Measurements from ENCODE around the gene TMEM39B.
"Not testable (repeated sequence)": the region's sequence is repeated elsewhere in the genome, so short reads cannot be mapped to it uniquely, and the experiment has no call there.

The TMEM39B gene

GRCh38 chr1:32071758-32072621, 749 bp upstream of the TMEM39B start:
- peak; percentile 62 for DNase-seq

- DNase-seq, result peak; percentile 81
Observed at GRCh38 chr1:32073299-32074229, 825 bp downstream of the TMEM39B start.

- no peak for DNase-seq
Observed at GRCh38 chr1:32074841-32075240, 2.1 kb downstream of the TMEM39B start.

GRCh38 chr1:32077451-32077850, 4.7 kb downstream of the TMEM39B start:
- no peak for DNase-seq

GRCh38 chr1:32082022-32082421, 9.3 kb downstream of the TMEM39B start:
- DNase-seq, result no peak

DNA sequence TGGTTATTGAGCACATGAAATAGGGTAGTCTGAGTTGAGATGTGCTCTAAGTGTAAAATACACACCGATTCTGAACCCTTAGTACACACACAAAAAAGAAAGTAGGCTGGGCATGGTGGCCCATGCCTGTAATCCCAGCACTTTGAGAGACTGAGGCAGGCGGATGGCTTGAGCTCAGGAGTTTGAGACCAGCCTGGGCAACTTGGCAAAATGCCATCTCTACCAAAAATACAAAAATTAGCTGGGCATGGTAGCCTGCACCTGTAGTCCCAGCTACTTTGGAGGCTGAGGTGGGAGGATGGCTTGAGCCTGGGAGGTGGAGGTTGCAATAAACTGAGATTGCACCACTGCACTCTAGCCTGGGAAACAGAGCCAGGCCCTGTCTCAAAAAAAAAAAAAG, 13.6 kb downstream of the TMEM39B start:
- DNase-seq, result not testable (repeated sequence)

DNA sequence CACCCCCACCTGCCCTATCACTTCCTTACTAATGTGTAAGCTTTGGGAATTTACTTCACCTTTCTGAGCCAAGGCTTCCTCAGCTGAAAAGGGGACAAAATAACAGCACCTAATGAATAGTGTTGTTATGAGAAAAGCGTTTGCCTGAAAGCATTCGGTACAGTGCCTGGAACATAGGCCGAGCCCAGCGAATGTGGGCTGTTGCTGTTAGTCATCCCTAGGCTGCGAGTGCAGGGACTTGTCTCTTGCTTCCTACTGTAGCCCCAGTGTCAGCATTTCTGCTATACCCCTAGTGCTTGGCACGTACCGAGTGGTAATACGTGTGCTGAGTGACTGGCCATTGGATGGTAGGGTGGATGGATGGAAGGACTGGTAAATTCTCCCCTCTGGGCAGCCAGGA, 18.4 kb downstream of the TMEM39B start:
- no peak for DNase-seq

DNA sequence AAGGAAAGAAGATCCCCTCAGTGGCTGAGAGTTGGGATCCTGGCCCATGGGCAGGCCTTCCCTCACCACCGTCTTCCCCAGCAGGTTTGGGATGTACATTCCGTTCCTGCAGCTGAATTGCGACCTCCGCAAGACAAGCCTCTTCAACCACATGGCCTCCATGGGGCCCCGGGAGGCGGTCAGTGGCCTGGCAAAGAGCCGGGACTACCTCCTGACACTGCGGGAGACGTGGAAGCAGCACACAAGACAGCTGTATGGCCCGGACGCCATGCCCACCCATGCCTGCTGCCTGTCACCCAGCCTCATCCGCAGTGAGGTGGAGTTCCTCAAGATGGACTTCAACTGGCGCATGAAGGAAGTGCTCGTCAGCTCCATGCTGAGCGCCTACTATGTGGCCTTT, 18.9 kb downstream of the TMEM39B start:
- no peak for DNase-seq

DNA sequence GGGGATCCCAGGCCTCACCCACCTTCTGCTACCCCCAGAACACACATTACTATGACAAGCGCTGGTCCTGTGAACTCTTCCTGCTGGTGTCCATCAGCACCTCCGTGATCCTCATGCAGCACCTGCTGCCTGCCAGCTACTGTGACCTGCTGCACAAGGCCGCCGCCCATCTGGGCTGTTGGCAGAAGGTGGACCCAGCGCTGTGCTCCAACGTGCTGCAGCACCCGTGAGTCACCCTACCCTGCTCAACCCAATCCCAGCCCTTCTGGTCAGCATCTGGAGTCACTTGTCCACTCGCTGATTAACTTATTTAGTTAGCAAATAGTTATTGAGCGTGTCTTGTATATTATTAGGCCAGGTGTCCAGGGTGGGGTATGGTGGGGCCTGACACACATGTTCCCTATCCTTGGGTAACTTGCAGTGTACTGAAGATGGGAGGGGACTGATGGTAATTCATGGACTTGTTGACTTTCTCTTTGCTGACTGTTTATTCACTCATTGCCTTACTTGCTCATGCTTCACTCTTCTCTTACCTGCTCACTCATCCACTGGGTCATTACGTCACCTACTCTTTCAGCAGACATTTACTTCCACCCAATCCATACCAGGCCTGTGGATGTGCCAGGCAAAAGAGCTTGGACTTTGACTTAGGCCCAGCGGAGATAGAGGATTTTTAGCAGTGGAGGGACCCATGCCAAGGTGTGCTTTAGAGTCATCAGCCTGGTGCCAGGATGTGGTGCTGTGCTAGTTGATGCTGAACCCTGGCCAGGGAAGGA, 22.2 kb downstream of the TMEM39B start:
- no peak for DNase-seq

DNA sequence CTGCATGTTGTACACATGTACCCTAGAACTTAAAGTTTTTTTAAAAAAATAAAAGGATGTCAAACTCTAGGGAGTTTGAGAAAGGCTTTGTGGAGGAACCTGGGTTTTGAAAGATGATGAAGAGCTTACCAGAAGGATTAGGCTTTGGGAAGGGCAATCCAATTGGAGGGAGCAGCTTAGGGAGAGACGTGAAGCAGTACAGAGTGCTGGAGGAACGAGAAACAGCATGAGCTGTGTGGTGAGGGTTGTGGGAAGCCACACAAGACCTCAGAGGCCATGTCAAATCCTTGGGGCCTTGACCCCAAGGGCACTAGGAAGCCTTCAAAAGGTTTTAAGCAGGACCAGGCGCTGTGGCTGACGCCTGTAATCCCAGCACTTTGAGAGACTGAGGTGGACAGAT, 26.7 kb downstream of the TMEM39B start:
- DNase-seq, result no peak

GRCh38 chr1:32100359-32100758, 27.6 kb downstream of the TMEM39B start:
- DNase-seq, result no peak

- peak; percentile 6 for DNase-seq
Observed at GRCh38 chr1:32100807-32101708, 28.3 kb downstream of the TMEM39B start.

GRCh38 chr1:32104127-32104526, 31.4 kb downstream of the TMEM39B start:
- no peak for DNase-seq

- DNase-seq, result no peak
Observed at GRCh38 chr1:32105338-32105737, 32.6 kb downstream of the TMEM39B start.

DNA sequence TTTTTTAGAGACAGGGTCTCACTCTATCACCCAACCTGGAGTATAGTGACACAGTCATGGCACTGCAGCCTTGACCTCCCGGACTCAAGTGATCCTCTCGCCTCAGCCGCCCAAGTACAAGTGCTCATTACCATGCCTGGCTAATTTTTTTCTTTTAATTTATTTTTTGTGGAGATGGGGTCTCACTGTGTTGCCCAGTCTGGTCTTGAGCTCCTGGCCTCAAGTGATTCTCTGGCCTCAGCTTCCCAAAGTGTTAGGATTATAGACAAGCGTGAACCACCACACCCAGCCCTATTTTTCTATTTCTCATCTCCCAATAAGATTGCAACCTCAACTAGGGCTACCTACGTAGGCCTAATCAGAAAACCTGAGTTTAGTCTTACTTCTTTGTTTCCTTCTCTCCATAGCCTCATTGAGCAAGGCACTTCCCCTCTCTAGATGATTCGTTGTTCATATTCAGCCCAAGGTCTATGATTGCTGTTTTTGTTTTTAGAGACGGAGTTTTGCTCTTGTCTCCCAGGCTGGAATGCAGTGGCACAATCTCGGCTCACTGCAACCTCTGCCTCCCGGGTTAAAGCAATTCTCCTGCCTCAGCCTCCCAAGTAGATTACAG, 34.0 kb downstream of the TMEM39B start:
- no peak for DNase-seq

DNA sequence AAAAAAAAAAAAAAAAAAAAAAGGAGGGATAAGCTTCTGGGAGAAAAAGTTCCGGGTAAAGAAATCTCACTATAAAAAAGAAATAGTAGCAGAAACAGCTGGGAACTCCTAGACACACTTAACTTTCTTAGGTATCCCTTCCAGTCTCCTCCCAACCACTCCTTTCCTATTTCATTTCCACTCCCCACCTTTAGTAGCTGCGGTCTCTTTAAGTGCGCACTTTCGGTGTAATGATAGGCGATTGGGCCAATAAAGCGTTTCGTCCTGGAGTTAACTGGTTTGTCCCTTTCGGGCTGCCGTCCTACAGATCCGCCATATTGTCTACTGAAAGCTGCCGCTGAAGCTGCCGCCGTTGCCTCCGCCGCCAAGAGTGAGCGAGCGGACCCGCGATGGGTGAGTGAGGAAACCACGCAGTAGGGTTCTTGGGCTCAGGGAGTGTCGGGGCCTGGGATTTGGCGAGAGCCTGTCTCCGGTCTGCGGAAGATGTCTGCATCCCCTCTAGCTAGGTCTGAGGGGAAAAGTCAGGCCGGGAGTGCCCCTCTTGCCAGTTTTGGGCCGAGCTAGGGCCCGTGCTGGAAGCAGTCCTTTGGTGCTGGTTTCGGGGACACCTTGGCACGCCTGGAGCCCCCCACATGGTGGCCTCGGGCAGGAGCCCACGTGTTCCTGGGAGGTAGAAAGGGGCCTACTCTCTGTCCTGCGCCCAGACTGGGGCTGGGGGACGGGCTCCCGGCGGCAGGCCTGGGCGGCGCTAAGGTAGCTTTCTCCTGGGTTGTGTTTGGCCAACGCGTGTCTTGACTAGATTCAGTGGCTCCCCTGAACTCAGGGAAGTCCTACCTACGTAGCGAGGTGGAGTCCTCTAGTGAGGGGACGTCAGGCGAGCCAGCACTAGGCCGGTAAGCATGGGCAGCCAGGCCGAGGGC, 35.3 kb downstream of the TMEM39B start, which contains the start of gene KPNA6:
KPNA6 (plus strand) TSS at position 315 of the 920 bp plus-strand sequence; CDS start at position 390, 75 bp downstream.
- DNase-seq, result peak; percentile 96

DNA sequence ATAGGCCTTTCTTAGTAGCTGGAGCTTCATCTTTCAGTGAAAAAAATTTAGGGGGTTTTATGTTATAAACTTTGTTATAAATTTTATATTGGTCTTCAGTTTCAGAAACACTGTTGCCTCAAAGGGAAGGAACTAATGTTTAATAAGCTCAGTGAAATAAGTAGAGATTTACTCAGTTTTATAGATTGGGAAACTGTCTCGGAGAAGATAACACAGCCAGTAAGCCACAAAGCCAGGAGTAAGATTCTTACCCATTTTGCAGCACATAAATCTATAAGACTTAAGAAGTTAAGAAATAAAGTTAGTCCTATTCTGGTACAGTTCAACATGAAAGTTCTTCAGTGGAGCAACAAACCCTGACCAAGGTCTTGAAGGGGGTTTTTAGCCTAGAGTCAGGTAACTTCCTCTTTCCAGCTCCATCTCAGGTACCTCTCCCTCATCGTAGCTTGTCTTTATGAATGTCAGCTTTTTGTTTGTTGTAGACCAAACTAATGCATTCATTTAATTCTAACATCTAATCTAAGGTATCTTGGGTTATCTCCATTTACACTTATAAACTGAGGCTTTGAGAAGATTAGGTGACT, 38.4 kb downstream of the TMEM39B start:
- no peak for DNase-seq

DNA sequence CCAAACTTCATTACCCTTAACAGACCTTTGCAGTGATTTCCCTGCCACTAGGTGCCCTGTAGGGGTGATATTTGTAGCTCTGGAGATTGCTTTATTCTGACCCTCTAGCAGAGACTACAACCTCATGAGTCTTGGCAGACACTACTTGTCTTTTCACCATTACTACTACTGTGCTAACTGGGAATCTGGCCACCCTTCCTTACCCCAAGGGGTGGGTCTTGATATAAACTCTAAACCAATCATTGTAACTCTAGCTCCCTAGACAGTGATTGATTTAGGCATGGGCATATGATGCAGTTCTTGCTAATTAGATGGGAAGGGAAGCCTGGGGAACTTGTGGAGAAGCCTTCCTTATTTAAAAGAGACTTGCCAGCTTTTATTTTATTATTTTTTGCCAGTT, 39.0 kb downstream of the TMEM39B start:
- DNase-seq, result no peak

DNA sequence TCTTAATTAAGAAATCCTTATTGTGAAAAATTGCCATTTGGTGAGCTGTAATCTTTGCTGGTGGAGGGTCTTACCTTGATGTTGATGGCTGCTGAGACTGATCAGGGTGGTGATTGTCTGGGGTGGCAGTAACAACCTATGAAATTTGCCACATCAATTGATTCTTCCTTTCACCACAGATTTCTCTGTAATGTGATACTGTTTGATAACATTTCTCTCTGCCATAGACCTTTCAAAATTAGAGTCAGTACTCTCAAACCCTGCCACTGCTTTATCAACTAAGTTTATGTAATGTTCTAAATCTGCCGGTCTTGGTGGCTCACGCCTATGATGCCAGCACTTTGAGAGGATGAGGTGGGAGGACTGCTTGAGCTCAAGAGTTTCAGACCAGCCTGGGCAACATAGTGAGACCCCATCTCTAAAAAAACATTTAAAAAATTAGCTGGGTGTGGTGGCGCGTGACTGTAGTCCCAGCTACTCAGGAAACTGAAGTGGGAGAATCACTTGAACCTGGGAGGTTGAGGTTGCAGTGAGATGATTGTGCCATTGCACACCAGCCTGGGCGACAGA, 40.2 kb downstream of the TMEM39B start:
- no peak for DNase-seq
